Adrenal gland (tissue), 5 donors: ENCODE data around the gene SAPCD1.

Experiments
- POLR2A ChIP-seq, 2 donors: fragments of 450-650 bp; IDR thresholded peaks; one replicate each; pipeline ENCODE4 v1.6.1; 2017; ENCODE audit warnings: antibody characterized with exemption in 2 of 2, mild to moderate bottlenecking in 2 of 2, moderate library complexity in 1 of 2
- TF ChIP-seq, protein P1 (sequence below), 6 experiments: fragments of 450-650 bp in 4 of 6; fragments of 200-600 bp in 2 of 6; sonication (generic) in 1 of 6; IDR thresholded peaks; 1 replicate in 5 of 6; 2 replicates in 1 of 6; pipeline versions ENCODE4 v1.5.1 to v1.8.0; 2016 to 2021; ENCODE audit warnings: antibody characterized with exemption in 6 of 6, mild to moderate bottlenecking in 2 of 6, moderate library complexity in 1 of 6
- donor health status: DM: no; HTN: no; CAD: no.

DNA sequence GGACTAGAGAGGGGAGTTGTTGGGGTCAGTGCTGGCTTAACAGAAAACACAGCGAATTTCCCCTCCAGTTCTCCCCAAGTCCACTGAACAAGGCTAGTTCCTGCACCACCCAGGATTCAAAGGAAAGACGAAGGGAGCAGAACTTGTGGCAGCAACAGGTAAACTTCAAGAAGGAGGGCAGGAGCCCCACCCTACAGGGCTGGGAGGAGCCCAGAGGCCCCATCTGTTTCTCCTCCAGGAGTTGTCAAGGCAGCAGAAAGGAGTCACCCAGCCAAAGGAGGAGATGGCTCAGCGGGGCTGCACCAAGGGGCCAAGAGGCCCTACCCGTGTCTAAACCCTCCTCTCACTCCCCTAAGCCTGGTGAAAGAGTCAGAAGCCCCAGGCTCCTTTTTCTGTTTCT lies 1.7 kb downstream of the SAPCD1 start:
- TF ChIP-seq, protein P1, sequence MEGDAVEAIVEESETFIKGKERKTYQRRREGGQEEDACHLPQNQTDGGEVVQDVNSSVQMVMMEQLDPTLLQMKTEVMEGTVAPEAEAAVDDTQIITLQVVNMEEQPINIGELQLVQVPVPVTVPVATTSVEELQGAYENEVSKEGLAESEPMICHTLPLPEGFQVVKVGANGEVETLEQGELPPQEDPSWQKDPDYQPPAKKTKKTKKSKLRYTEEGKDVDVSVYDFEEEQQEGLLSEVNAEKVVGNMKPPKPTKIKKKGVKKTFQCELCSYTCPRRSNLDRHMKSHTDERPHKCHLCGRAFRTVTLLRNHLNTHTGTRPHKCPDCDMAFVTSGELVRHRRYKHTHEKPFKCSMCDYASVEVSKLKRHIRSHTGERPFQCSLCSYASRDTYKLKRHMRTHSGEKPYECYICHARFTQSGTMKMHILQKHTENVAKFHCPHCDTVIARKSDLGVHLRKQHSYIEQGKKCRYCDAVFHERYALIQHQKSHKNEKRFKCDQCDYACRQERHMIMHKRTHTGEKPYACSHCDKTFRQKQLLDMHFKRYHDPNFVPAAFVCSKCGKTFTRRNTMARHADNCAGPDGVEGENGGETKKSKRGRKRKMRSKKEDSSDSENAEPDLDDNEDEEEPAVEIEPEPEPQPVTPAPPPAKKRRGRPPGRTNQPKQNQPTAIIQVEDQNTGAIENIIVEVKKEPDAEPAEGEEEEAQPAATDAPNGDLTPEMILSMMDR (IDR thresholded peaks at IDR 0.05): no peak
- TF ChIP-seq POLR2A (IDR thresholded peaks at IDR 0.05): no peak
